ENCODE data around the gene OCA2. TPM values are rescaled to one million over a fixed set of nuclear protein-coding genes. Genes with fewer than 3 reads are reported as not detected.
A peak's percentile ranks its signal among the peaks of the same experiment; 100 is the strongest.

The OCA2 gene
- total and polyA plus RNA-seq, 2 of the 8 experiments (the other 6 are each of a cell fraction or from before 2014, with no cell fraction given), result 0.20 TPM

DNA sequence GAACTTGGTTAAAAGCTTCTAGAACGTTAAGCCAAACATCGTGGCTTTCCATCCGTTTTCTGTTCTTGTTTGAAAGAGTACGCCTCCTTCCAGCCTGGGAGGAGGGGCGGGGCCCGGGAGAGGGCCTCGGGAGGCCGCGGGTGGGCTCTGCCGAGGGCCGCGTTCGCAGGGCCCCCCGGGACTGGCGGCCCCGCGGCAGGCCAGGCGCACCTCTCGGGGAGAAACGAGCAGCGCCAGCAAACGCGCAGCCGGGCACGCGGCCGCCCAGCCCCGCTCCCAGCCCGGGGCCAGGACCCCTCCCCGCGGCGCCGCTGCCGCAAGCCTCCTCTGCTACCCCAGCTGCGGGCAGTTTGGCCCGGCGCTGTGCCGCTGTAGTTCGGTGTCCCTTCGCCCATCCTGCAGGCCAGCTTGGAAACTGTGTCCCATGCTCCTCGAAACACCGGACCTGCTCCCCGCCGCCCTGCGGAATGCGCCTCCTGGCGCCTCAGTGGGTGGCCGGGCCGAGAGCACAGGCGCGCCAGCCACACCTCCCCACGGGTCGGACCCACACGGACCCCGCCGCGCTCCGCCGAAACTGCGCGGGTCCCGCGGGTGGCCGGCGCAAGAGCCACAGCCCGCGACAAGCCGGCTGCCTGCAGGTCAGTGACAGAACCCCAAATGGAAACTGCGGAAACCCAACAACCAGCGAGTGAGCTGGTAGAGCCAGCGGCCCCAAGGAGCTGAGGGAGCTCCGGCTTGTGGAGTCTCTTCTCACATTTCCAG is 2.3 kb downstream of the OCA2 start:
- WGBS, 2 experiments (ENCODE audit: extremely low coverage in 1 of 2, insufficient coverage in 1 of 2, insufficient read length in 1 of 2, insufficient replicate concordance in 2 of 2, low coverage in 1 of 2, low lambda C conversion rate in 2 of 2, missing lambda C conversion rate in 1 of 2), result 4% methylated on average over 33 of the region's 72 CpGs; no CpG with 5 or more reads in 1 of the 2 experiments
- no peak for FAIRE-seq
- H4K5ac ChIP-seq (ENCODE audit: insufficient read length, low read depth, low read length), result no peak overlapping the region
- TF ChIP-seq CTCF (IDR thresholded peaks at IDR 0.05; ENCODE audit: control extremely low read depth in 1 of 3, insufficient read depth in 1 of 3, low read depth in 1 of 3, low read length in 3 of 3) (no peak), EZH2 (IDR thresholded peaks at IDR 0.05; ENCODE audit: low read depth, low read length, severe bottlenecking) (peak; percentile 89), CBX5 (IDR thresholded peaks at IDR 0.05; ENCODE audit: low read depth, low read length) (no peak), EP300 (IDR thresholded peaks at IDR 0.05; ENCODE audit: borderline replicate concordance in 1 of 2, low read depth in 2 of 2, low read length in 2 of 2) (no peak), TEAD4 (IDR thresholded peaks at IDR 0.05; ENCODE audit: low read depth, low read length) (peak; percentile 46; the same call in 1 of the 2 replicates), RFX5 (IDR thresholded peaks at IDR 0.05; ENCODE audit: borderline replicate concordance, low read depth, low read length) (no peak), SIN3A (conservative IDR thresholded peaks at IDR 0.05 in 1 of 2, IDR thresholded peaks at IDR 0.05 in 1 of 2; ENCODE audit: low read depth in 1 of 2, low read length in 2 of 2) (no peak), SUZ12 (IDR thresholded peaks at IDR 0.05; ENCODE audit: low read length) (peak; percentile 97)

More for the DNA sequence above, 2.3 kb downstream of the OCA2 start:
- Histone ChIP-seq H3K4me3 (ENCODE audit: extremely low read depth in 1 of 4, insufficient read depth in 2 of 4, low read depth in 3 of 4, low read length in 4 of 4) (peak overlapping the region; percentile 35 to 66 (median 54)), H3K79me2 (ENCODE audit: control insufficient read depth in 1 of 2, insufficient read depth in 2 of 2, low read length in 2 of 2) (no peaks in the 10 kb centered on the region), H3K4me1 (replicated peaks in 1 of 4; ENCODE audit: control insufficient read depth in 3 of 4, insufficient read depth in 4 of 4, low read length in 3 of 4) (peaks cover 0 to 29% (median 9%) of the 10 kb centered on the region in 4 experiments; a peak in 5 of 7 replicates), H3K9ac (replicated peaks in 1 of 4; ENCODE audit: extremely low read depth in 1 of 4, low read depth in 3 of 4, low read length in 3 of 4) (no peak overlapping the region), H3K18ac (ENCODE audit: extremely low read depth, low read length) (no peak overlapping the region), H2BK12ac (ENCODE audit: low read depth, low read length) (0 out of 2 replicates have a peak overlapping the region, but pooled peaks have one; percentile 17), H3K23me2 (ENCODE audit: low read depth, low read length) (peaks cover 40% of the 10 kb centered on the region), H3K4ac (replicated peaks; ENCODE audit: insufficient read length, low read depth, low read length) (no peak overlapping the region), H2BK5ac (ENCODE audit: low read depth, low read length) (no peak overlapping the region), H4K20me1 (replicated peaks in 1 of 2; ENCODE audit: control insufficient read depth in 1 of 2, insufficient read depth in 2 of 2, low read length in 2 of 2) (peaks cover 0 to 20% of the 10 kb centered on the region in 2 experiments), H3K56ac (replicated peaks; ENCODE audit: insufficient read length, low read depth, low read length) (no peak overlapping the region), H2AFZ (ENCODE audit: low read length) (no peak overlapping the region; the same call in 1 of the 2 replicates), H3K23ac (ENCODE audit: insufficient read length) (no peak overlapping the region), H2BK15ac (ENCODE audit: low read length) (0 out of 2 replicates have a peak overlapping the region, but pooled peaks have one; percentile 92), H2AK5ac (ENCODE audit: low read depth, low read length) (no peak overlapping the region), H4K91ac (replicated peaks; ENCODE audit: insufficient read length, low read length) (no peak overlapping the region), H3K36me3 (ENCODE audit: control insufficient read depth in 2 of 4, insufficient read depth in 4 of 4, low read length in 3 of 4) (peaks cover 0 to 3% (median 0%) of the 10 kb centered on the region in 4 experiments; a peak in 1 of 8 replicates), H3K27me3 (replicated peaks in 1 of 4; ENCODE audit: control insufficient read depth in 3 of 4, extremely low read depth in 1 of 4, insufficient read depth in 3 of 4, low read length in 3 of 4) (peaks cover 43 to 87% (median 77%) of the 10 kb centered on the region in 4 experiments), H2BK120ac (replicated peaks; ENCODE audit: low read depth, low read length) (no peak overlapping the region), H3K79me1 (ENCODE audit: low read depth, low read length) (no peaks in the 10 kb centered on the region; the same call in 1 of the 2 replicates), H3K9me3 (ENCODE audit: insufficient read depth in 2 of 2, low read depth in 1 of 2, low read length in 1 of 2) (no peaks in the 10 kb centered on the region), H2BK20ac (ENCODE audit: low read length) (no peak overlapping the region), H3K4me2 (ENCODE audit: insufficient read depth in 1 of 2, low read depth in 2 of 2, low read length in 2 of 2) (peak overlapping the region; percentile 55 to 87), H3K14ac (ENCODE audit: insufficient read length) (no peak overlapping the region), H3K27ac (ENCODE audit: low read depth, low read length) (no peak overlapping the region), H4K8ac (ENCODE audit: extremely low read depth, insufficient read depth, low read length) (no peak overlapping the region)
- ChIA-PET CTCF (ENCODE audit: partially characterized antibody) (interaction anchor here (1.8 to 3.8 kb wide), 4 partner anchors 12 to 30 kb away, joined by 5 to 16 read pairs (median 9); no protein-coding TSS in a partner anchor), POLR2A (ENCODE audit: partially characterized antibody) (interaction anchor here (1.8 kb wide), 1 partner anchor 17 kb away, joined by 6 read pairs; no protein-coding TSS in a partner anchor)
- peak in 1 of 2 experiments; percentile 64 for DNase-seq (ENCODE audit: low read depth in 1 of 2, low spot score in 2 of 2)

Data from H1 (cell line).